CD1c-positive myeloid dendritic cell (primary cell): ENCODE results near the gene MOAP1.

Experiments used
- DNase-seq: peaks from one replicate; pipeline ENCODE4 v3.0.0-alpha.2; 2016; ENCODE audit errors: extremely low spot score

The MOAP1 gene

GRCh38 chr14:93146119-93146518, 38.6 kb downstream of the MOAP1 start:
- DNase-seq, result no peak

- no peak for DNase-seq
These were observed 41.6 kb downstream of the MOAP1 start for GRCh38 chr14:93142854-93143652.

- DNase-seq, result no peak
These were observed 46.8 kb downstream of the MOAP1 start for GRCh38 chr14:93137864-93138263.

- DNase-seq, result peak; percentile 39
These were observed 48.2 kb downstream of the MOAP1 start for GRCh38 chr14:93136508-93136907.

DNA sequence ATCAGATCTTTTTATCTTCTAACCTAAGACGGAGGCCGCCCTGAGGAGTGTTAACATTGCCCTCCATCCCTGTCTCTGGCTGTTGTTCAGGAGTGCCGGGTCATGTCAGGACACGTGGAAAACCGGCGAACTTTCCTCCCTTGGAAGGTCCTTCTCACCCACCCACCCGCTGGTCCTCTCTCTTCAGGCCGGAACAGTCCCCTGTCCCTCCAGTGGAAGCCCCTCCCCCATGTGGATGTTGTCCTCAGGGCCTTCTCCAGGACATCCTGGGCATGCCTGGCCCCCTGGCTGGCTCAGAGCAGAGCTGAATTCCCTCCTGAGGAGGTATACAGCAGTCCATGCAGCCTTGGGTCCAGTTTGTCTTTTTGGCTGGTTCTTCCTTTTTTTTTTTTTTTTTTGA, 48.7 kb downstream of the MOAP1 start:
- DNase-seq, result no peak

GRCh38 chr14:93135399-93135798, 49.3 kb downstream of the MOAP1 start:
- no peak for DNase-seq

DNA sequence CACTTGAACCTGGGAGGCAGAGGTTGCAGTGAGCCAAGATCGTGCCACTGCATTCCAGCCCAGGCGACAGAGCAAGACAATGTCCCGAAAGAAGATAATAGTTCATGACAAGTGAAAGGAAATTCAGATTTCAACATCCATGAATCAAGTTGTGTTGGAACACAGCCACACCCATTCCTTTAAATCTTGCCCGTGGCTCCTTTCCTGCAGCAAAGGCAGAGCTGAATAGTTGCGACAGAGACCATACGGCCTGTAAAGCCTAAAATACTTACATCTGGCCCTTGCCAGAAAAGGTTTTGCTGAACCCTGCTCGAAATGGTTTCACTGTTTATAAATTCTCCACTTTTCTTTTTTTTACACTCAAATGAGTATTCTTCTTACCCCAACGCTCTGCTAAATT, 51.2 kb downstream of the MOAP1 start:
- peak; percentile 54 for DNase-seq

DNA sequence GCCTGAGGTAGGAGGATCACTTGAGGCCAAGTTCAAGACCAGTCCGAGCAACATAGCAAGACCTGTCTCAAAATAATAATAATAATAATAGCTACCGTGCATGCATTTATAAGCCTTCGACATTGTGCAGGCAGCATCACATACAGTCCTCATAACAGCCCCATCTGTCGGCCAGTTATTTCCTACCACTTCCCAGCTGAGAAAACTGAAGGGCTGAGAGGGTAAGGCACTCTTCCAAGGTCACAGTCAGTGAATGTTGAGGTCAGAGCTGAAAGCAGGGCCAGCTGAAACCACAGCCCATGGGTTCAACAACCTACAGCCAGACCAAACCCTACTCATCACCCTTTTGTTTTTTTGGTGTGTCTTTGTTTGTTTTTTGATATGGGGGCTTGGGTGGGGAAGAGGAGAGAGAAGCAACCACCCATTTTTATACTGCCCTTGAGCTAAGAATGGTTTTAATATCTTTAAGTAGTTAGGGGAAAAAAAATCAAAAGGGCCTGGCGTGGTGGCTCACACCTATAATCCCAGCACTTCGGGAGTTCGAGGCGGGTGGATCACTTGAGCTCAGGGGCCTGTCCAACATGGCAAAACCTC, 52.1 kb downstream of the MOAP1 start:
- peak; percentile 56 for DNase-seq
